ENCODE results near the gene WNK1.

GRCh38 chr12:907413-908185, 155.2 kb downstream of the WNK1 start:
- TF ChIP-seq, protein P1, sequence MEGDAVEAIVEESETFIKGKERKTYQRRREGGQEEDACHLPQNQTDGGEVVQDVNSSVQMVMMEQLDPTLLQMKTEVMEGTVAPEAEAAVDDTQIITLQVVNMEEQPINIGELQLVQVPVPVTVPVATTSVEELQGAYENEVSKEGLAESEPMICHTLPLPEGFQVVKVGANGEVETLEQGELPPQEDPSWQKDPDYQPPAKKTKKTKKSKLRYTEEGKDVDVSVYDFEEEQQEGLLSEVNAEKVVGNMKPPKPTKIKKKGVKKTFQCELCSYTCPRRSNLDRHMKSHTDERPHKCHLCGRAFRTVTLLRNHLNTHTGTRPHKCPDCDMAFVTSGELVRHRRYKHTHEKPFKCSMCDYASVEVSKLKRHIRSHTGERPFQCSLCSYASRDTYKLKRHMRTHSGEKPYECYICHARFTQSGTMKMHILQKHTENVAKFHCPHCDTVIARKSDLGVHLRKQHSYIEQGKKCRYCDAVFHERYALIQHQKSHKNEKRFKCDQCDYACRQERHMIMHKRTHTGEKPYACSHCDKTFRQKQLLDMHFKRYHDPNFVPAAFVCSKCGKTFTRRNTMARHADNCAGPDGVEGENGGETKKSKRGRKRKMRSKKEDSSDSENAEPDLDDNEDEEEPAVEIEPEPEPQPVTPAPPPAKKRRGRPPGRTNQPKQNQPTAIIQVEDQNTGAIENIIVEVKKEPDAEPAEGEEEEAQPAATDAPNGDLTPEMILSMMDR (IDR thresholded peaks at IDR 0.05), result no peak
- no peak for TF ChIP-seq POLR2A (IDR thresholded peaks at IDR 0.05)

All from adrenal gland (tissue), 5 donors.